ENCODE results near the gene ITGA6.

GRCh38 chr2:172446474-172447063 is 19.2 kb downstream of the ITGA6 start:
- TF ChIP-seq EP300 (conservative IDR thresholded peaks at IDR 0.05; ENCODE audit: poor library complexity, severe bottlenecking) (no peak), MXI1 (conservative IDR thresholded peaks at IDR 0.05; ENCODE audit: poor library complexity, severe bottlenecking) (no peak), CTCF (IDR thresholded peaks at IDR 0.05; ENCODE audit: poor library complexity, severe bottlenecking) (no peak), EZH2 (IDR thresholded peaks at IDR 0.05; ENCODE audit: borderline replicate concordance, insufficient read depth, low read length, poor library complexity, severe bottlenecking) (no peak), POLR2AphosphoS5 (IDR thresholded peaks at IDR 0.05) (no peak)
- TF ChIP-seq, protein P1, sequence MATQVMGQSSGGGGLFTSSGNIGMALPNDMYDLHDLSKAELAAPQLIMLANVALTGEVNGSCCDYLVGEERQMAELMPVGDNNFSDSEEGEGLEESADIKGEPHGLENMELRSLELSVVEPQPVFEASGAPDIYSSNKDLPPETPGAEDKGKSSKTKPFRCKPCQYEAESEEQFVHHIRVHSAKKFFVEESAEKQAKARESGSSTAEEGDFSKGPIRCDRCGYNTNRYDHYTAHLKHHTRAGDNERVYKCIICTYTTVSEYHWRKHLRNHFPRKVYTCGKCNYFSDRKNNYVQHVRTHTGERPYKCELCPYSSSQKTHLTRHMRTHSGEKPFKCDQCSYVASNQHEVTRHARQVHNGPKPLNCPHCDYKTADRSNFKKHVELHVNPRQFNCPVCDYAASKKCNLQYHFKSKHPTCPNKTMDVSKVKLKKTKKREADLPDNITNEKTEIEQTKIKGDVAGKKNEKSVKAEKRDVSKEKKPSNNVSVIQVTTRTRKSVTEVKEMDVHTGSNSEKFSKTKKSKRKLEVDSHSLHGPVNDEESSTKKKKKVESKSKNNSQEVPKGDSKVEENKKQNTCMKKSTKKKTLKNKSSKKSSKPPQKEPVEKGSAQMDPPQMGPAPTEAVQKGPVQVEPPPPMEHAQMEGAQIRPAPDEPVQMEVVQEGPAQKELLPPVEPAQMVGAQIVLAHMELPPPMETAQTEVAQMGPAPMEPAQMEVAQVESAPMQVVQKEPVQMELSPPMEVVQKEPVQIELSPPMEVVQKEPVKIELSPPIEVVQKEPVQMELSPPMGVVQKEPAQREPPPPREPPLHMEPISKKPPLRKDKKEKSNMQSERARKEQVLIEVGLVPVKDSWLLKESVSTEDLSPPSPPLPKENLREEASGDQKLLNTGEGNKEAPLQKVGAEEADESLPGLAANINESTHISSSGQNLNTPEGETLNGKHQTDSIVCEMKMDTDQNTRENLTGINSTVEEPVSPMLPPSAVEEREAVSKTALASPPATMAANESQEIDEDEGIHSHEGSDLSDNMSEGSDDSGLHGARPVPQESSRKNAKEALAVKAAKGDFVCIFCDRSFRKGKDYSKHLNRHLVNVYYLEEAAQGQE (IDR thresholded peaks at IDR 0.05; ENCODE audit: borderline replicate concordance): no peak

Measured in neural cell (in vitro differentiated cells).